Stimulated activated CD4-positive, alpha-beta T cell treated with anti-CD3 and anti-CD28 coated beads, Interleukin-12 subunit alpha, Interleukin-12 subunit beta, amount 100 ng/mL, for 24 hours (primary cell): Measurements from ENCODE around the gene MOCS2.
A peak's percentile ranks its signal among the peaks of the same experiment; 100 is the strongest.
"Not testable (repeated sequence)": the region's sequence is repeated elsewhere in the genome, so short reads cannot be mapped to it uniquely, and the experiment has no call there.

ENCODE experiments used
- DNase-seq, 2 experiments: peaks; one replicate each; pipeline ENCODE4 v3.0.0-alpha.2; 2020; ENCODE audit warnings: low read depth in 2 of 2

Gene MOCS2, protein sequence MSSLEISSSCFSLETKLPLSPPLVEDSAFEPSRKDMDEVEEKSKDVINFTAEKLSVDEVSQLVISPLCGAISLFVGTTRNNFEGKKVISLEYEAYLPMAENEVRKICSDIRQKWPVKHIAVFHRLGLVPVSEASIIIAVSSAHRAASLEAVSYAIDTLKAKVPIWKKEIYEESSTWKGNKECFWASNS

DNA sequence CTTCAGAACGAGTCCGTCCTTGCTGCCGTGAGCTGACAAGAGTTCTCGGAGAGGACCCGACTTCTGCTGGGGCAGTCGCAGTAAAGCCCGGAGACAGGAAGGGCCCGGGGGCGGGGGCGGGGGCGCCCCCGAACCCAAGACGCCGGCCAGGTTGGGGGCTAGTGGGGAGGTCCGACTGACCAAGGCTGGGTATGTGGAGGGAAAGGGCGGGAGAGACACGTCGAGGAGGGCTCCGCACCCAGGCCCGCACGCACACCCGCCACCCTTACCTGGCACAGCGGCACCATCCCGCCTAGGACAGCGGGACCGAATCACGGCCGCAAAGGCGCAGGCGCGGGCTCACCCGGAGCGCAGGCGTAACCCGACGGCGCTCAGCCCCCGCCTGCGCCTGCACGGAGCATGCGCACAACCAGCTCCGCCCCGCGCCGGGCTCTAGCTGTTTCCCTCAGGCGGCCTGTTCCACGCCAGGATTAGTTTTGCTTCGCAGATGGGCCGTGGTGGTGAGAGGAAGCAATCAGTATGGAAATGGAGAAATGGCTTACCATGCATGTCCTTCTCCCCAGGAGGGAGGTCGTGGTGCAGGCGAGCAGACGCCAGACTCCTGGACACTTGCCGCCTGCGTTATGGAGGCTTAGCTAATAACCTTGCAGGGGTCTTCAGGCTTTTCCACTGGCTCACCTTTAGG lies at the start of gene MOCS2:
Gene MOCS2 (minus strand): TSS at position 315 of the 685 bp plus-strand sequence. CDS start 2,583 bp downstream, outside the sequence.
- peak; percentile 77 to 86 for DNase-seq

DNA sequence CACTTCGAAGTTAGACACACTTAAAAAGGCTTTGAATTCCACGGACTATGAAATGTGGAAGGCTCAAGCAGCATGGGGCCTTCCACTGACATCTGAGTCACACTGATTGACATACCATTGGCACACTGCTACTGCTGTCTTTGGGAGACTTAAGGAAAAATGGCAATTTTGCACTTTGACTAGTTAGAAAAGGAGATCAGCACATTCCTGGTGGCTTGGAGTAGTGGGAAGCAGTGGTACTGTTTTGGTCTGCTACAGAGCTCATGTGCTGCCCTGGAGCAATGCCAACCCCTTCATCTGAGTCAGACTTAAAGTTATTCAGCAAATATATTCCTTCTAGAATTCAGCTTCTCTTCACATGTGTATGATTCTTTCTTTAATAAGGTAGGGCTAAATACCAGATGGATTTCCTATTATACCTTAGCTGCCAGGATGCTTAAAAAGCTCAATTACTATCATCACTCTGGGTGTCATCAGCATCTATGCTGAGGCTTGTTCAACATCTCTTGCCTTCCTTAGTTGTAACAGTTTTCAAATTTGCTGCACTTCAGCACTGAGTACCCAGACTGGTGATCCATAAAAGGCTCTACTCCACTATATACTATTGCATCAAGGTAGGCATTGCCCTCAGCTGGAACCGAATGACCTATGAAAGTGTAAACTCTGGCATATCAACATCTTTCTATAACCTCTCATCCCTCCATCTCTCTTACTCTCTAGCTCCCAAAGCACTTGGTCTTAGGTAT lies 42.3 kb upstream of the MOCS2 start:
- no peak for DNase-seq

DNA sequence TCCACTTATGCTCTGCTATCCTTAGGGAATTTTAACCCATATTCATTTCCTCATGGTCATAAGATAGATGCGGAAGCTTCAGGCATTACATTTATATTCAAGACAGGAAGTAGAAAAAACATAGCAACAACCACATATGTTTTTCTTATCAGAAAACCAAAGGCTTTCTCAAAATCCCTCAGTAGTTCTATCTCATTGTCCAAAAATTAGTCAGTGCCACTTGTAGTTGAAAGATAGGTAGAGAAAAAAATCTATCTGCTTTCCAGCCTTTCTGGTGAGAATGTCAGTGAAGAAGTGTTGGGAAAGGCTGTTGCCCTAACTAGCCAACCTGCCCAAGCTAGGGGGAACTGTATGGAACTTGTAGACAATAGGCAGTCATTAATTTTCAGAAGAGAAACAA lies 23.5 kb upstream of the MOCS2 start:
- no peak for DNase-seq

DNA sequence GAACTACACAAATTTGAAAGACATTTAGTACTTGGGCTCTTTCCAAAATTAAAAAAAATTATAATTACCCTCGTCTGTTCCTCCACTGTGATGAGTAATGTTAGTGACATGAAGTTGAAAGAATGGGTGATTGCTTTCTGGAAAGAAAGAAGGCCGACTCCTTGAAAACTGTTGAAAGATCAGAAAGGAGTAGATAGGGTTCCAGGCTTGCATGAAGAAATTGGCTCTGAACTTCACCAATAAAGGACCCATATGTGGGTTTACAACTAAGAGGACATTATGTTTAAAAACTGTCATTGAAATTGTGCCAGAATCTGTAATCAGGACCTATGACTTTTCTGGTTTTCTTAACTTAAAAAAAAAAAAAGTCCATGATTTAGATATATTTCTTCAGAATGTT lies 20.7 kb upstream of the MOCS2 start:
- DNase-seq, result no peak

DNA sequence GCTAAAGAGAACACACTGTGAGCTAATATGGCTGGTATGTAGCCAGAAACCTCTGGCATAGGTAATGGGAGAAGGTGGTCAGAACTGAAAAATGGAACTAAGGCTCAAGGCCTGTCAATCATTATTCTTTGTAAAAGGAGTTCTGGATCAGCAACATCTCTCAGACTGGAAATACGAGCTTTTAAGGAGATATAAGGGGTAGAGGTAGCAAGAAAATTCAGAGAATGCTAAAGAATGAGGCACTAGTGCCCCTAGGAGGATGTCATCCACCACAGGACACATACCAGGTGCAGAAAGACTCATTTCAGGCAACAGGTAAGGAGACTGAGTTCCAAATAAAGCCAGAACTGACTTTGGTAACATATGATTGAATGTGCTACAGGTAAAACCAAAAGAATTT lies 18.9 kb upstream of the MOCS2 start:
- no peak for DNase-seq

DNA sequence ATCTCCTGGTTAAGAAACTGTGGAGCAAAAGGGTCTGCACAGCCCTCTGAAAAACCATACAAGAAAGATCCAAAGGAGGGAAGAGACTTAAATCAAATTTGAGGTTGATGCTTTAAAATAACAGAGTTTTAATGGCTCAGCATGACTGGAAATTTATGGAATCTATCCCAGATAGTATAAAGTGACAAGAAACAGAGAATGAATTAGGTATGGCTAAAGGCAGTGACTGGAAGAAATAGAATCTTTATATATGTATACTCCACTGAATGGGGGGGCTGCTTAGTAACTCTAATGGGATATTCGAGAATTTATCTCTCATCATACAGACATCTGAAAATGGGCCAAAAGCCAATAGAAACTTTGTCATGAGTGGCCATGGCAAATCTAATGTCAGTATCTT lies 17.6 kb upstream of the MOCS2 start:
- no peak for DNase-seq

DNA sequence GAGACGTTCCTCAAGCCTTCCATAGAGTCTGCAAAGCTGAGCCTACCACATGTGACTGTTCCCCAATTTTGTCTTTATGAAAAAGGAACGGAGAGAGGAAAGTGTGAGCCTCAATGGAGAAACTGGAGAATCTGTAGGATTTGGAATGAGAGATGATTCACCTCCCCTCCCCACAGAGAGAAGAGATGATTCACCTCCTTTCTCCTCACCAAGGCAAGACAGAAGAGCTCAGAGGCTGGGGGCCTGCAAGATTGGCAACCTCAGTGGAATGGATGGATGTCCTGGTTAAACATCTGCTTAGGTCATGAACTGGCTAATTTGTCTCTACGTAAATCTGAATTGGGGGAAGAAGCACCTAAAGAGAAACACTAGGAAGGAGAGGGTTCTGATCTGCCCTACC lies 17.0 kb upstream of the MOCS2 start:
- no peak for DNase-seq

DNA sequence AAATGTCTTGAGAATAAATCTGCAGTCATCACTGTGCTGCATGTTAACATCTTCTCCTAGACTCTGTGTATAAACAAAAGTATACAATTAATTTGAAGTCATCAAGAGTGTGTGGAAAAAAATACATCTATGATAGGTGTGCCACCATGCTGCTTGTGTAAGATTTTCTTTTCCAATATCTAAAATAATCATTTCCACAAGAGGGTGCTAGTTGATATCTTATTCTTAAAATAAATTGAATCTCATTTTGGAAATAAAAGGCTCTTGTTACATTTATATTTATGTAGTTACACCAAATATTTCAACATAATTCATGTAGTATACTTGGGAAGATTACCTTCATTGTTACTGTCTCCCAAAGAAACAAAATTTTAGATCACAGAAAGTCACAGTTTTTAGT lies 14.1 kb upstream of the MOCS2 start:
- DNase-seq, result no peak

DNA sequence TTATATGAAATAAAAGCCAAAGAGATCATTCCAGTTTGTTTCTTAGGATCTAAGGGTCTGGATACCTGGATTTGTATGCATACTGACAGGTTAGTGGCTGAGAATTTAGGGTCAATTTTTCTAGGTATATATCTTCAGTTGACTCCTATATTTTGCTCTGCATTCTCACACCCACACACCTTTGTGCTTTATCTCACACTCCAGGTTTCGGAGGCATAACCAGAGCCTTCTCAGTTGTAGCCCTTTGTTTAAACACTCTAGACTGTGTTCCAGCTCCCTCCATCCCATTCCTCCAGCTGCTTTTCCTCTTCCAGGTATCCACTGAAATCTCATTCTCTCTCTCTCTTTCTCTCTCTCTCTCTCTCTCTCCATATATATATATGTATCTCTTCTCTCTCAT lies 10.6 kb upstream of the MOCS2 start:
- no peak for DNase-seq

DNA sequence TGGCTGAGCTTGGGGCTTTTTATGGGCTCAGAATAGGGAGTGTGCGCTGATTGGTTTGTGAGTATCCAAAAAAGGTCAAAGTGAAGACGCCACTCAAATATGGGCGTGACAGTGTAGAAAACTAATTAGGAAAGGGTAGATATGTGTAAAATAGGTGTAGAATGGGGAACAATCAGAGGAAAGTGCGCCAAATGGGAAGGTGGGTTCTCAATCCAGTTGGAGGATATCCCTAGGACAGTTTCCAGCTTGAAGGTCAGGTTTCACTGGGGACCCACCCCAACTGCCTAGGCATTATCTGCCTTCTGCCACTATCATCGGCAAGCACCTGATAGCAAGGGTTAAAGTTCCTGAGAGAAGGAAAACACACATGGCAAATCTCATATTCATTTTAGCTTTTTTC lies 9.3 kb upstream of the MOCS2 start:
- no peak for DNase-seq

DNA sequence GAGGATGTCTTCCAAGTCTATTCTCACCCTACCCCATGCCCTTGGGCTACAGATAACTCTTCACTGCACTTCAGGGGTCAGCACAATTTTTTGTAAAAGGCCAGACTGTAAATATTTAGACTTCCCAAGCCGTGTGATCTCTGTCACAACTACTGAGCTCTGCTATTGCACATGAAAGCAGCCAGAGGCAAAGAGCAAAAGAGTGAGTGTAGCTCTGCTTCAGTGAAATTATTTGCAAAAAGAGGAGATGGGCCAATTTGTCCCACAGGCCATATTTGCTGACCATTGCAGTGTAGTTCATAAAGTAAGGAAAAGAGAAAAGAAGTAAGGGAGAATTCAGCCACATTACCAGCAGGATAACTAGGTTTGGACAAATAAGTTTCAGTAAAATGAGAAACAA lies 7.0 kb upstream of the MOCS2 start:
- no peak for DNase-seq

DNA sequence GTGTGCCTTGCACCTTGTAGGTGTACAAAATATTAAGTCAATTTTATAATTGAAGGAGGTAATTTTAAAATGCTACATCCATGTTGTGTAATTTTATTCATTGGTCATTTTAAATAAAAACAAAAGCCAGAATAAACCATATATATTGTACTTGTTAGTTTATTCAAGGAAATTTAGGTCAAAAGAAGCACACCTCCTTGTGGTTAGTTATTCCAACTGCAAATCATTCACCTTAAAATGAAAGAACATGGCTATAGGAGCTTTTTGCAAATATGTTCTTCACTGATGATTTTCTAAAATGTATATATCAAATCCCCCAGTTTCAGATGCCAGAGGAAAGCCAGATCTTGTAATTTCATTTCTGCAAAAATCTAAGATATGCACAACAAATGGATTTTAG lies 5.4 kb upstream of the MOCS2 start:
- no peak for DNase-seq

DNA sequence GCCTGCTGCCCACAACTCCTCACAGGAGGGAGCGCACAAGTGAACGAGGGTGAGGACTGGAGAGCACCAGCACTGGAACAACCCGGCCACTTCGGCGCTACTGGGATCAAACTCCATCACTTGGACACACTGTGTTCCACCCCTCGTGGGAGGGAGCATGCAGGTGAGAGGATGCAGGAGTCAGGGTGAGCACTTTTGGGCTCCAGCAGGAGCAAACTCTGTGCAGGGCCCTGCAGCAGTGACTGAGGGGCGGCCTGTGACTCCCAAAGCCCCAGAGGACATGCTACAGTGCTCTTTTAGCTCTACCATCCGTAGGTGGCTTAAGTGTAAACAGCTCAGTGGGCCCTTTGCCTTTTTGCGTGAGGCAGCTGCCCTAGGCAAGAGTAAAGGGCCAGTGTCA lies 4.4 kb upstream of the MOCS2 start:
- no peak for DNase-seq

DNA sequence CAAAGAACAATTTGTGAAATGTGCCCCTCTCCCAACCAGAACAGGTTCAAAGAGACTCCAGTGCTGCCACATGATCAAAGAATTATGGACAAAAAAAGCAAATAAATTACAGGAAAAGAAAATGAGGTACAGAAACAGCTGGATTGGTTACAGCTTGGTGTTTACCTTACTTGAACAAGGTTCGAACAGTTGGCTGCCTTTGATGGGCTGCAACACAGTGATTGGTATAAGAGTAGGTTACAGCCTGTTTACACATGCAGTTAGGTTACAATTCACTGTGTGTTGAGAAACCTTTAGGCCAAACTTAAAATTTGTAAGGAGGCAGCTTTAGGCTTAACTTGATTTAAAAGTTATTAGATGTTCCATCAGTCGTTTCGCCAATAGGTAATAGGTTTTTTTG lies 3.4 kb upstream of the MOCS2 start:
- DNase-seq, result no peak

DNA sequence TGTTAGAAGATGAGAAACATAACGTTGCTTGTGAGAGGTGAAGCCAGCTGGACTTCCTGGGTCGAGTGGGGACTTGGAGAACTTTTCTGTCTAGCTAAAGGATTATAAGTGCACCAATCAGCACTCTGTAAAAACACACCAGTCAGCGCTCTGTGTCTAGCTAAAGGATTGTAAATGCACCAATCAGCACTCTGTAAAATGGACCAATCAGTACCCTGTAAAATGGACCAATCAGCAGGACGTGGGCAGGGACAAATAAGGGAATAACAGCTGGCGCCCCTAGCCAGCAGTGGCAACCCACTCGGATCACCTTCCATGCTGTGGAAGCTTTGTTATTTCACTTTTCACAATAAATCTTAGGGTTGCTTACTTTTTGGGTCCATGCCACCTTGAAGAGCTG lies 2.8 kb upstream of the MOCS2 start:
- DNase-seq, result not testable (repeated sequence)

DNA sequence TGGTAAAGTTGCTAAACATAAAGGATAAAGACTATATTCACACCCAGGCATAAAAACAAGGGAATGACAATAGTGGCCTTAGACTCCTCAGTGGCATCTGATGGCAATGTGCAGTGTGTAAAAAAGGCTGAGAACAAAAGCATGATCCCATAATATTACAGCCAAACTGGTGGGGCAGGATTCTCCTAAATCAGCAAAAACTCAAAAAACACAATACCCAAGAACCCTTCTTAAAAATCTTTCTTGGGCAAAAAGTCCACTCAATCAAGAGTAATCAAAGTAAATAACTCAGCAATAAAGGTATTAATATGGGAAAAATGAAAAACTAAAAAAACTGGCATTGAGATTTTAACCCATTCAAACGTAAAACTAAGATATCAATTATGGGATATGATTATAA lies 1.6 kb upstream of the MOCS2 start:
- DNase-seq, result no peak

DNA sequence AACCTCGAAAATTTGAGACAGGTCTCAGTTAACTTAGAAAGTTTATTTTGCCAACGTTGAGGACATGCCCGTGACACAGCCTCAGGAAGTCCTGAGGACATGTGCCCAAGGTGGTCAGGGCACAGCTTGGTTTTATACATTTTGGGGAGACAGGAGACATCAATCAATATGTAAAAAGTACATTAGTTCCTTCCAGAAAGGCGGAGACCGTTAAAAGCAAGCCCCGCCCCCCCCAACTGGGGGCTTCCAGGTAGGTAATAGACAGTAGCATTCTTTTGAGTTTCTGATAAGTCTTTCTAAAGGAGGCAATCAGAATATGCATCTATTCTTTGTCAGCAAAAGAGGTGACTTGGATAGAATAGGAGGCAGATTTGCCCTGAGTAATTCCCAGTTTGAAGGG lies 599 bp upstream of the MOCS2 start:
- DNase-seq, result no peak

DNA sequence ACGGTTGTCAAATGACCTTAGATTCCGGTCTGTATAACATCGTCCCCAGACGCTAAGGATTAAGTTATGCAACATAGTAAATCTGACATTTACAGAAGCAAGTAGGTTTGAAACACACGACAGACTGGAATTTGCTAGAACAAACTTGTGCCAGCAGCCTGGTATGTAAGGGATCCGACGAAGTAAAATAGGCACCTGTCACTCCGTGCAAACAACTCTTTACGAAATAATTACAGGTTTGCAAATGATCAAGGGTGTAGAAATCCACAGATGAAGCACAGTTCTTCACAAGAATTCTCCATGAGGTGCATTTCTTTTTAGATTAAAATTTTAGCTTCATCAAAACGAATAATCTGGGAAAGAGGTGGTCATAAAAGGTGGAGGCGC lies 508 bp downstream of the MOCS2 start:
- DNase-seq, result no peak

DNA sequence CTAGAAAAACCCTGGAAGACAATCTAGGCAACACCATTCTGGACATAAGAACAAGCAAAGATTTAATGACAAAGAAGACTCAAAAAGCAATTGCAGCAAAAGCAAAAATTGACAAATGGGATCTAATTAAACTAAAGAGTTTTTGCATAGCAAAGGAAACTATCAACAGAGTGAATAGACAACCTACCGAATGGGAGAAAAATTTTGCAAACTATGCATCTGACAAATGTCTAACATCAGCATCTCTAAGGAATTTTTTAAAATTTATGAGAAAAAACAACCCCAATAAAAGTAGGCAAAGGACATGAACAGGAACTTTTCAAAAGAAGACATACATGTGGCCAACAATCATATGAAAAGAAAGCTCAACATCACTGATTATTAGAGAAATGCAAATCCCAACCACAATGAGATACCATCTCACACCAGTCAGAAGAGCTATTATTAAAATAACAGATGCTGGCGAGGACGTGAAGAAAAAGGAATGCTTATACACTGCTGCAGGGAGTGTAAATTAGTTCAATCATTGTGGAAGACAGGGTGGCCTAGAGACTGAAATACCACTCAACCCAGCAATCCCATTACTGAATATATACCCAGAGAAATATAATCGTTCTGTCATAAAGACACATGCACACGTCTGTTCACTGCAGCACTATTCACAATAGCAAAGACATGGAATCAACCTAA lies 3.8 kb downstream of the MOCS2 start:
- no peak for DNase-seq

DNA sequence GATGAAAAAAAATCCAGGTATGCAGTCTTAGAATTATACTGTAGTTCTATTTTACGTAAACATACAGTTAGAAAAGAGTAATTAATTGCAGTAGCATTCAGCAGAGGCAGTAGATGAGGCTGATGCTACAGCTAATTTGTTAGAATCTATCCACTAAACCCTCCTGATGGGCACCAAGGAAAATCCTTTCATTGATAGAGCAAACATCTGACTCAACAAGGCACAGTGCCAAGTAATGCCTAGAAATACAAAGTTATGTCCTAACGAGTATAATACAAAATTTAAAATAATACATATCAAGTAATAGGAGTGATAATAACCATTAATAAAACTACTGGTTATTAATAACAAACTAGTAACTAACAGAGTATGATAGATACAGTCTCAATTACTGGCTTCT lies 9.0 kb downstream of the MOCS2 start:
- no peak for DNase-seq

DNA sequence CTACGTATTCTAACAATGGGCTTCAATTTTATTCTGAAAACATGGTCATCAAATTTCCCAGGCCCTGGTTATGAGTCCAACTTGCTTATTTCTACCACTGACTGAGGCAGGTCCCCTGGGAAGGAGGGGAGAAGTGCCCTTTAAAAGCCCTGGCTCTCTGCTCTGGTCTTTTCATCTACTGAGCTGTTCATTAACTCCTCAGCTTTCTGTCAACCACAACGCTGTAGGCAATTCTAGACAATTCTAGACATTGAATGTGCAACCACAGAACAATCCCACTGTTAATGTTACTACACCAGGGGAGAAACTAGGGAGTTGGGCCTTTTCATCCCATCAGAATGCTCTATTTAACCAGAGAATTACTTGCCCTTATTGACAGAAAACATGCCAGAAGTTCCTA lies 10.0 kb downstream of the MOCS2 start:
- DNase-seq, result no peak

DNA sequence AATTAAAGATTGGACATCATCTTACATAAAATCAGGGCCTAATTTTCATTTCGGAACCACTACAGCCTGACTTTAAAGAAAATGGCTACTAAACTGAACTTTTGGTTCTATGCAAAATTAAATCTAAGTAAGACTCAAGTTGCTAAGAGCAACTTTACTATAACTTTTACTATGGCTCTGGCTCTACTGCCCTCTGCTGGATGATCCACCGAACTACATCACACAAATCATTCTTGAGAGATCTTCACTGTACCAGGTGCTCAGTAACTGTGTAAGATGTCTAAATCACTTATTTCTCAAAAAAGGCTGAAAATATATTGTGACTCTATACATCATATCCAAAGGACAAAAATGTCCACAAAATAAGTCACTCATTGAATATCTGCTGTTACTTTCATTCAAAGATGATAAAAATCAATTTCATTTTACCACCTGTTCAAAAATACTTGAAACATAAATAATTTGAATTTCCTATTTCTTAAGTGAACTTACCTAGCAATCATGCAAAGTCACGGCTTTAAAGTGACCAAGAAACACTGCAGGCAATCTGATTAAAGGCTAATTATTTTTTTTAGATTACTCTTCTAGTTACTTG lies 13.5 kb downstream of the MOCS2 start:
- DNase-seq, result peak; percentile 54 to 67
